IMR-90 (cell line): ENCODE measurements around the gene EID3. TPM values are rescaled to one million over a fixed set of nuclear protein-coding genes. Genes with fewer than 3 reads are reported as not detected.

Experiments
- RAD21 ChIP-seq: IDR thresholded peaks from 2 replicates; pipeline ENCODE4 v1.6.1; 2012; ENCODE audit warnings: low read length, improper control_type of control experiment
- polyA plus RNA-seq, 3 experiments: library from polyadenylated mRNA; depleted of rRNA; stranded (reverse); fragments of >200 nt; gene quantifications; 2 replicates each; pipeline ENCODE4 v1.2.3, GENCODE V29; 2012; ENCODE audit warnings: low replicate concordance in 1 of 3
- total RNA-seq: library from RNA; depleted of rRNA; stranded (reverse); fragments of >200 nt; gene quantifications from 2 replicates; pipeline ENCODE4 v1.2.3, GENCODE V29; 2012
- TF ChIP-seq, protein P1 (sequence below): fragments of 150-350 bp; IDR thresholded peaks from 2 replicates; pipeline ENCODE4 v1.6.1; 2017; ENCODE audit warnings: mild to moderate bottlenecking, antibody characterized with exemption, low read length, low read depth

EID3 gene
- total and polyA plus RNA-seq, 2 of the 4 experiments (the other 2 are of a cell fraction), result 2.2 to 4.1 TPM

DNA sequence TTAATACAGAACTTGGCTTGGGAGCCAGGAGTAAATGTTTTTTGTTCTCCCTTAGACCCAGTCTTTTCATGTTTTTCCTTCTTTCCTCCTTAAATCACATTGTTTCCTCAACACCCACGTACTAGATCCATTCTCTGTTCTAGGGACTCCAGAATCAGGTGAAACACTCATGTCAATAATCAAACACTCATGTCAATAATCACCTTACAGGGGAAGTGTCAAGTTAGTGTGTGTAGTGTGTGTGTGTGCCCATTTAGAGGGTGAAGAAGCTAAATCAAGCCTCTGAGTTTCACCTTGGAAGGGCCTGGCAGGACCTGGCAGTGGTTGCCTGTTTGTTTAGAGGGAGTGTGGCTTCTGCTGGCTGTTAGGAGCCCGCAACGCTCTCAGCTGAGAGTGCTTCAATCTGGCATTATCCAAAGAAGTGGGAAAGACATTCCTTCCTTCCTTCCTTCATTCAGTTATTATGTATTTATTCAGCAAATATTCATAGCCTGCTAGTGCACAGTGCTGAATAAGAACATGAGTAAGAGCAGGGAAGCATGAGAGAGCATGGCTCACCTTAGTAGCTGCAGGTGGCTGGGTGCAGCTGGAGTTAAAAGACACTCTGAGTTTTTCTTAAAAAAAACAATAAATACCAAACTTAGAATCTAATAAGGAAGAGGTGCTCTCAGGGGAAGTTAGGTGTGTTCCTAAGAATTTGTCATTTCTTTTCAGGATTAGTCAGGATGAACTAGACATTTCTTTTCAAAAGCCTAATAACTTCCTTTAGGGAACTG, 17.6 kb upstream of the EID3 start (continued):
- TF ChIP-seq, protein P1, sequence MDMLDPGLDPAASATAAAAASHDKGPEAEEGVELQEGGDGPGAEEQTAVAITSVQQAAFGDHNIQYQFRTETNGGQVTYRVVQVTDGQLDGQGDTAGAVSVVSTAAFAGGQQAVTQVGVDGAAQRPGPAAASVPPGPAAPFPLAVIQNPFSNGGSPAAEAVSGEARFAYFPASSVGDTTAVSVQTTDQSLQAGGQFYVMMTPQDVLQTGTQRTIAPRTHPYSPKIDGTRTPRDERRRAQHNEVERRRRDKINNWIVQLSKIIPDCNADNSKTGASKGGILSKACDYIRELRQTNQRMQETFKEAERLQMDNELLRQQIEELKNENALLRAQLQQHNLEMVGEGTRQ, result no peak
- no peak for TF ChIP-seq RAD21
